Measurements from ENCODE around the gene C1orf167. TPM values are rescaled to one million over a fixed set of nuclear protein-coding genes. Genes with fewer than 3 reads are reported as not detected.

Gene C1orf167
- total RNA-seq, 1 experiment from 2014 or later: 0.39 TPM

- no peak overlapping the region for H3K4ac ChIP-seq (ENCODE audit: low read depth, low read length)
- H3K56ac ChIP-seq (ENCODE audit: insufficient read length, low read depth, low read length): no peak overlapping the region
- no peak overlapping the region for H2BK15ac ChIP-seq (ENCODE audit: low read depth, low read length)
- no peaks in the 10 kb centered on the region for H3K9me3 ChIP-seq (ENCODE audit: control insufficient read depth, low read depth, low read length)
- no peak overlapping the region for H3K14ac ChIP-seq (ENCODE audit: insufficient read depth, low read length)
- no peak overlapping the region for H2BK20ac ChIP-seq (ENCODE audit: low read depth, low read length, poor library complexity, severe bottlenecking)
- no peak for DNase-seq
- no peaks in the 10 kb centered on the region for H3K27me3 ChIP-seq (ENCODE audit: insufficient read depth, low read length)
- no peaks in the 10 kb centered on the region for H3K4me1 ChIP-seq (ENCODE audit: insufficient read depth, low read length)
- H3K4me1 Mint-ChIP-seq: no peaks in the 10 kb centered on the region
- no peak overlapping the region for H2BK12ac ChIP-seq (ENCODE audit: insufficient read length, low read depth, low read length)
- H2BK120ac ChIP-seq (ENCODE audit: low read depth, low read length, poor library complexity, severe bottlenecking): no peak overlapping the region
- no peak overlapping the region for H2AFZ ChIP-seq (ENCODE audit: low read length)
- no peaks in the 10 kb centered on the region for H3K27me3 Mint-ChIP-seq (ENCODE audit: low read depth)
- TF ChIP-seq, protein P1, sequence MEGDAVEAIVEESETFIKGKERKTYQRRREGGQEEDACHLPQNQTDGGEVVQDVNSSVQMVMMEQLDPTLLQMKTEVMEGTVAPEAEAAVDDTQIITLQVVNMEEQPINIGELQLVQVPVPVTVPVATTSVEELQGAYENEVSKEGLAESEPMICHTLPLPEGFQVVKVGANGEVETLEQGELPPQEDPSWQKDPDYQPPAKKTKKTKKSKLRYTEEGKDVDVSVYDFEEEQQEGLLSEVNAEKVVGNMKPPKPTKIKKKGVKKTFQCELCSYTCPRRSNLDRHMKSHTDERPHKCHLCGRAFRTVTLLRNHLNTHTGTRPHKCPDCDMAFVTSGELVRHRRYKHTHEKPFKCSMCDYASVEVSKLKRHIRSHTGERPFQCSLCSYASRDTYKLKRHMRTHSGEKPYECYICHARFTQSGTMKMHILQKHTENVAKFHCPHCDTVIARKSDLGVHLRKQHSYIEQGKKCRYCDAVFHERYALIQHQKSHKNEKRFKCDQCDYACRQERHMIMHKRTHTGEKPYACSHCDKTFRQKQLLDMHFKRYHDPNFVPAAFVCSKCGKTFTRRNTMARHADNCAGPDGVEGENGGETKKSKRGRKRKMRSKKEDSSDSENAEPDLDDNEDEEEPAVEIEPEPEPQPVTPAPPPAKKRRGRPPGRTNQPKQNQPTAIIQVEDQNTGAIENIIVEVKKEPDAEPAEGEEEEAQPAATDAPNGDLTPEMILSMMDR (conservative IDR thresholded peaks at IDR 0.05): no peak
- no peaks in the 10 kb centered on the region for H4K20me1 ChIP-seq (ENCODE audit: control insufficient read depth, insufficient read depth, insufficient read length)
- H4K5ac ChIP-seq (ENCODE audit: insufficient read length, low read depth, low read length): no peak overlapping the region
- no CpG with 5 or more reads among the region's 15 CpGs for WGBS (ENCODE audit: extremely low coverage, insufficient read length, low lambda C conversion rate)
- no peak overlapping the region for H3K4me2 ChIP-seq (ENCODE audit: insufficient read depth, insufficient read length, low read length)
- H3K27ac ChIP-seq (ENCODE audit: insufficient read length, low read depth, low read length): no peak overlapping the region
- H3K4me3 Mint-ChIP-seq: no peak overlapping the region
- H3K36me3 Mint-ChIP-seq (ENCODE audit: insufficient read depth in 1 of 3, low read depth in 3 of 3): peaks cover 12 to 46% (median 36%) of the 10 kb centered on the region in 3 experiments; a peak in 6 of 7 replicates
- no peak overlapping the region for H3T11ph ChIP-seq (ENCODE audit: low read length)
- H4K91ac ChIP-seq (ENCODE audit: insufficient read length, low read depth, low read length): no peak overlapping the region
- no peak overlapping the region for H3K9ac ChIP-seq (ENCODE audit: extremely low read depth, insufficient read length, low read length)
- no peak overlapping the region for H3K27ac Mint-ChIP-seq
- no peaks in the 10 kb centered on the region for H3K9me3 Mint-ChIP-seq
- H3K23ac ChIP-seq (ENCODE audit: insufficient read length, low read depth, low read length): no peak overlapping the region
- no peak overlapping the region for H2AK5ac ChIP-seq (ENCODE audit: insufficient read length, low read length)
- no peak overlapping the region for H3K18ac ChIP-seq (ENCODE audit: insufficient read length, low read depth, low read length)
- H4K8ac ChIP-seq (replicated peaks; ENCODE audit: insufficient read length, low read depth, low read length): no peak overlapping the region
- H3K79me2 ChIP-seq (ENCODE audit: insufficient read depth, low read length): no peaks in the 10 kb centered on the region
- H3K79me1 ChIP-seq (ENCODE audit: insufficient read depth, low read depth, low read length, poor library complexity, severe bottlenecking): no peaks in the 10 kb centered on the region
- no peaks in the 10 kb centered on the region for H3K23me2 ChIP-seq (ENCODE audit: insufficient read length, low read depth, low read length, poor library complexity, severe bottlenecking)
- no peak overlapping the region for H2BK5ac ChIP-seq (ENCODE audit: insufficient read length, low read length)
Observed at GRCh38 chr1:11793819-11794218, 31.8 kb downstream of the C1orf167 start.
